GM19238 (cell line): Measurements from ENCODE around the gene KLC1.
"Not testable (repeated sequence)": the region's sequence is repeated elsewhere in the genome, so short reads cannot be mapped to it uniquely, and the experiment has no call there.

Source experiments
- DNase-seq: peaks from one replicate; pipeline ENCODE4 v3.0.0; 2011; ENCODE audit warnings: low spot score; ENCODE audit not compliant: insufficient read length

The KLC1 gene

DNA sequence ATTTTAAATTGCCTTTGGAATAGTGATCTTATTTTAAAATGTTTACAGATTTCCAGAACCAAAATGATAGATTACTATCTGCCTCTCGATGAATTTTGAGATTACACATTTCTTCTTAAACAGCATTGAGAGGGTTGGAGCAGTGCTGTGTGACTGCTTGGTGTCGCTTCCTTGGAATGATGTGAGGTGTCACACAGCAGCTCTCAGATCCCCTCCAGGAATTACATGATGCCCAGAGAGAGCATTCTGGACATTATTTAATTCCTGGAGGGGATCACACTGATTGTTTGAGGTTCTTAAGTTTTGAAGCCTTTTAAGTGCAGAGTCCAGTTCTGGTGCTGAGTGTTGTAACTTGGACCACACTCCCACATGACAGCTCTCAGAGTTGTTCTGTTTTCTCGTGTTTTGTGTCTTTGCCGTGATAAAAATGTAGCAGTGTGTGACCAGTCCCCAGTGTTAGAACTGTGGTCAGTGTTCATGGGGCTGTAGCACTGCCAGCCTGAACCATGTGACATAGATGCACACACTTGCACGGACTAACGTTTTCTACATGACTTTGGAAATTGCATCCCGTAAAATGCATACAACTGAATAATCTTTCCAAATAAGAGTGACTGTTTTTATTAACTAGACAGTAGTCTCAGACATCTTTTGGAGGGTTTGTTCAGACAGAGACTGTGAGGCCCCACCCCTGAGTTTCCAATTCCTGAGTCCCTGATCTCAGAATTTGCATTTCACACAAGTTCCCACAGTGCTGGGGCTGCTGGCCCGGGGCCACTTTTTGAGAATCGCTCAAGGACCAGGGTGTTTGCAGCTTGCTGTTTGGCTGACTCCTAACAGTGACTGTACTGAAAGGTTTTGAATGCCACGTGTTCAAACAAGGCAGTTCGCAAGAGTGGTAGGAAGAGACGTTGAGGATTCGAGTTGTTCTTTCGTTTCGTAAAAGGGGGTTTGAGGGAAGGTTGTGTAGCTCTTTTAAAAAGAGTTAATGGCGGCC, 60.2 kb downstream of the KLC1 start:
- DNase-seq = peak; percentile 67

DNA sequence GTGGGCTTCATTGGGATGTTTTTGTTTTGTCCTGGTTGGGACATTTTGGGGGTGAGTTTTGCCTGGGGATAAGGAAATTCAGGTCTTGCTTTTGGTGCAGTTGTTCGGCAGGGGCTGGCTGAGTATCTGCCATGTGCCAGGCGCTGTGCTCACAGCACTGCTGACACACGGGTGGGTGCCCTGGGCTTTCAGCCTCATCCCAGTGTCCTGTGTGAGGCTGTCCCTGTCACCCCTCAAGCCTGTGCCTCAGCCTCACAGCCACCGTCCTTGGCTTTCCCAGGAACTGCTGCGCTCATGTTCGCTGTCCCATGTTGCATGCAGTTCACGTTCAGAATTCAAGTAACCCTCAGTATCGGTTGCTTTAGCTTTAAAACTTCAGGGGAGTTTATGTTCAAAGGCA, 61.3 kb downstream of the KLC1 start:
- DNase-seq = no peak

DNA sequence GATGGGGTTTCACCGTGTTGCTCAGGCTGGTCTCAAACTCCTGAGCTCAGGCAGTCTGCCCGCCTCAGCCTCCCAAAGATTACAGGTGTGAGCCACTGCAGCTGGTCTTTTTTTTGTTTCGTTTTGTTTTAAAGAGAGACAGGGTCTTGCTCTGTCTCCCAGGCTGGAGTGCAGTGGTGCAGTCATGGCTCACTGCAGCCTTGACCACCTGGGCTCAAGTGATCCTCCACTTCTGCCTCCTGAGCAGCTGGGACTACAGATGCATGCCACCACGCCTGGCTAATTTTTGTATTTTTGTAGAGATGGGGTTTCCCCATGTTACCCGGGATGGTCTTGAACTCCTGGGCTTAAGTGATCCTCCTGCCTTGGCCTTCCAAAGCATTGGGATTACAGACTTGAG, 62.6 kb downstream of the KLC1 start:
- not testable (repeated sequence) for DNase-seq

DNA sequence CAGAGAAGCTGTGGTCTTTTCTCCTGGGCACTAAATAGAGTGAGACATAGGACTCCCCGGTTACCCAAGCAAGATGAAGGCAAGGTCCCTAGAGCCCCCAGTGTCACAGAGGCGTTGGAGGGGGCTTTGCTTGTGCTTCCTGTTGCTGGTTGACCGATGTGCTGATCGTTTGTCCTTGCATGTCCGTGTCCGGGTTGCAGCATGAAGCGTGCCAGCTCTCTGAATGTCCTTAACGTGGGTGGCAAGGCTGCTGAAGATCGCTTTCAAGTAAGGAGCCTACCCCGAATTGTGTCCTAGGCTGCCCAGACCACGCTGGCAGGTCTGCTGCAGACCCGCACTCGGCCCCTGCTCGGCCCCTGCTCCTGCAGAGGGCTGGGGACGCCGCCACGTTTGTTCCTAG, 63.1 kb downstream of the KLC1 start:
- DNase-seq = no peak

DNA sequence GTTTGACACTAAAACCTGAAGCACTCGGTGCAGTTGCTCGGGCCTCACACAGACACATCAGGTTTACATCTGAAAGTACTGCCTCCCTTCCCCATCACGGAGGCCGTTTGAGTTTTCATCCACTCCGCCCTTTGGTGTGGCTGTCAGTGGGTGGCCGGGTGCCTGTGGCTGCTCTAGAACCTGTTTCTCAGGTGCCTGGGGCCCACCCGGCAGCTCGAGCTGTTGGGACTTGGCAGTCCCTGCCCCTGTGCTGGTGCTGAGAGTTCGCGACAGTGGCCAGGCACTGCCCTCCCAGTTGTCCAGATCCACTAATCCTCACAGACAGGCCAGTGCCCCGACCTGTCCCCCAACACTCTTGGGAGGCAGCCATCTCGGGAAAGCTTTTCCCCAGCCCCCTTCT, 63.9 kb downstream of the KLC1 start:
- no peak for DNase-seq

DNA sequence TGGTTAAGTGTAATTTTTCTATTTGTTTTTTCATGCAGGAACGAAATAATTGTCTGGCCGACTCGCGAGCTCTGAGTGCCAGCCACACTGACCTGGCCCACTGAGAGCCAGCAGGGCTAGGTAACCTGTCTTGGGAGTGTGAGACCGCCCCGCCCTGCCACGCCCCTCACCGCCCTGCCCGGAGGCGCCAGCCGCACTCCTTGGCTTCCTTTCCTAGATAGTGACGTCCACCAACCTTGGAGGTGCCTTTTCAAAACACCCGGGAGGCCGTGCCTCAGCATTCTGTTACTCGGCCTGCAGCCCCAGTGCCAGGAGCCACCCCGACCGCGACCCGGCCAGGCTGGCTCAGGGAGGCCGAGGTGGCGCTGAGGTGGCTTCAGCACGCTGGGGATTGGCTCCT, 64.5 kb downstream of the KLC1 start:
- DNase-seq = no peak

DNA sequence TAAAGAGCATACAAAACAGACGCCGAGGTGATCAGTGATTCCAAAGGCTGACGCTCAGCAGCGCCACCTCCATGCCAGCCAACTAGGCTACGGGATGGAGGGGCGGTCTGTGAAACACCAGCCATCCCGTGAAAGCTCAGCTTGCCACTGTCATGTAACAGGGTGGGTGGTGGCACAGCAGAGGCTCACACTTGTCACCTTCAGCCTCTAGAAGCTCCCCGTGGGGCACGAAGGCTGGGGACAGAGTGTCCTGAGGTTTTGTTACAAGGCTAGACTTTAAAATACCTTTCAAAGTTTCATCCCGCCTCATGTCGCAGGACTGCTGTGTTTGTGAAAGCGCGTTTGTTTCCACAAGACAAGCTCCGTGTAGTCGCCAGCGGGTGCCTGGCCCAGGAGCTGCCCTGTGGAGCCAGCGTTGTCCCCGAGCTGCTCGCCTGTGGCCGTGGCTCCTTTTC, 65.6 kb downstream of the KLC1 start:
- DNase-seq = no peak

DNA sequence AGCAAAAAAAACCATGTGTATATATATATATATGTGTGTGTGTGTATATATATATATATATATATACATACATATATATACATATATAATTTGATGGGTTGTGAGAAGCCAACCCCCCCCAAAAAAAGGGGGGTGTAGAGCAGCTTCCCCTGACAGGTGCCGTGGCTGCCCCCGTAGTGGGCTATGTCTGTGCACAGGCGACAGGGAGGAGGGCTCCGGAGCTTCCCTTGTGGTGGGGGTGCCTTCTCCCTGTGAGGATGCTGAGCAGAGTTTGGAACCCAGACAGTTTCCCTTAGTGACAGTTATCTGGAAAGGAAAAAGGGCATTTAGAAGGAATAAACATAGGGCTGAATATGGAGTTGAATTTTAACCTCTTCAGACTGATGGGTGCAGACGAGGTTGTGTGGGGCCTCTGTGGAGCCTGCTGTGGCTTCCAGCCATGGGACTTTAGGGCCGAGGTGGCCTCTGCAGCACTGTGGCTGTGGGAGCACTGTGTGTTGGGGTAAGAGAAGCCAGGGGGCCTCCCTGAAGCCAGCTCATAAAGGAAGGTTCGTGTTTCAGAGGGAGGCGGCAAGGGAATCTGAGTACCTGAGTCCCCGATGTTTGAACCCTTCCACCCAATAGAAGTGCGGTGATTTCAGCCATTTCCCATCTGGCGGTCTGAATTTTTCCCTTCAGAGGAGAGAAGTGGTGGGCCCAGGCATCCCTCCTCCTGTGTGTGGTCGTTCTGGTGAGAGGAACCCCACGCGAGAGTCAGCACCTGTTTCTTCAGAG, 66.5 kb downstream of the KLC1 start:
- no peak for DNase-seq

DNA sequence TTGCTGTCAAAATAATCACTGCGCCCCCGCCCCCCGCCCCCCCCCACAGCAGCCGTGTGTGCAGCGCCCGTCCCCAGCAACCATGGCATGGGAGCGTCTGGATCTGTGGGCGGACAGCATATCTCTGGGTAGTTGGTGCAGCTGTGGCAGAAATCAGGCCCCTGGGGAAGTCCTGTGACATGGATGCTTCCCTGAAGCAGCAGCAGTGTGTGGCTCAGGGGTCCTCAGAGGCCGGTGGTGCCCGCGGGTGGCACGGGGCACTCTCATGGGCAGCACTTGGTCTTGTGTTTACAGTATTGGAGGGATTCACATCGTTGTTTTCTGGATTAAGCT, 67.0 kb downstream of the KLC1 start:
- DNase-seq = no peak

DNA sequence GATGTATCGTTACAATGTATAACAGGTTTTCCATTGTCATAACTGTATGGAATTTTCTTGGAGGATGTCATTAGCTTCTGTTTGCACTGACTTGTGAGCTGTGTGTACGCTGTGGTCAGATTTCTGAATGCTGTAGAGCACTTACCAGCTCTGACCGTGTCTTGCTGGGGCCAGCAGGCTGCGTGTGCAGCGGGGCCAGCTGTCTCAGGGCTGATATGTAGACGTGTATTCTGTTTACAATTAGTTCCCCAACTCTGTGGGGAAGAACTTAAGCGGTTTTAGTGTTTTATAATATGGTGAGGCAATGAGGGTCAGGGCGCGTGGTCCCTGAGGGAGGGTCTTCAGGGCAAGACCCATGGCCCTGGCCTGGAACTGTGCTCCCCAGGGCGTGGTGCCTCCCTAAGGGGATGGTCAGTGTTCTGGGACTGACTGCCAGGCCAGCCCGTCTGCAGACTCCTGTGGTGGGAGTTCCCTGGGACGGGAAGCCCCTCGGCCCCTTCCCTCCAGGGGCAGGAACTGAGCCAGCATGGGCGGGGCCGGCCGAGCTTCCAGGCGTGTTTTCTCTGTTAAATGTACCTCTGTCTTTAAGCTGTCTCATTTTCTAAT, 67.6 kb downstream of the KLC1 start:
- no peak for DNase-seq

DNA sequence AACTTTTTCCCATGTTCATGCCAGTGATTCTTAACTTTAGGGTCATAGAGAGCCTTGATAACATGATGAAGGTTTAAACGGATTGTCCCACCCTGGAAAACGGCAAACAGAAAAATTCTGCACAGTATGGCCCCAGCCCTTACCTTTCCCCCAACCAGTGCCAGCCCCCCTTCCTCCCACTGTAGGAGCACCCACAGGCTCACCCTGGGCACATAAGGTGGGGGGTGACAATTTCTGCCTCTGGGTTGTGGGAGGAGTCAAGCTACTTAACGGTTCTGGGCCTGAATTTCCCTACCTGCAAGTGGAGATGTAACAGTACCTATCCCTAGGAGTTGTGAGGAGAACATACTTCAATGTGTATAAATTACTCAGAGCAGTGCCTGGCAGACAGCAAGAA, 68.2 kb downstream of the KLC1 start:
- DNase-seq = no peak

DNA sequence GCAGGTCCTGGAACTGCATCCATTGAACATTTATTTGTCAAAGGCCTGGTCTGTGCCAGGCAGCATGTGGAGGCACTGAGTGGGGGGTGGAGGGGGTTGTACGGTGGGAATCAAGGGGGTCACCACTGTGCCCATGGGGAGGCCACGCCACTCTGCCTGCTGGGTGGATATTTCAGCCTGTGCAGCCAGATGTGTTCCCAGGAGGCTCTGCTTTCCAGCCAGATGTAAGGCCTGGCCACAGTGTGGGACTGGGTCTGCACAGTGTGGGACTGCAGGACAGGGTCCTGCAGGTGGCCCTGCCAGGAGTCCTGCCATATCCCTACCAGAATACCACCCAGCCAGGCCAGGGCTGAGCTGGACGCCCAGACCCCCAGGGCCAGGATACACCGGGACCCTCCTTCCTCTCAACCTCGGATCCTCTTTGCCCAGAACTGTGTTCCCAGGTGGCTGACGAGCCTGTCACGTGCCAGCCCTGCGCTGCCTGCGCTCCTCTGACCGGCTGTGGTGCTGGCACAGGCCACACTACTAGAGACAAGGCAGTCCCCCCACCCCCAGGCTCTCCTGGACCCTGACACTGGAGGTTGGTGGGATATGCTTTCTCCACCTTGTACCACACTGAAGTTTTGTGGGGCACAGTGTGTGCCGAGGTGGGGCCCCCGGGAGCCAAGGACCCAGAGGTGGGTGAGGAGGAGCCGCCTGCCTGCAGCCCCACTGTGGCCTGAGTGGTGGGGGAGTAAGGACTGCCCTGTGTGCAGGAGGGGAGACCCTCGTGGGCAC, 68.8 kb downstream of the KLC1 start:
- DNase-seq = no peak

DNA sequence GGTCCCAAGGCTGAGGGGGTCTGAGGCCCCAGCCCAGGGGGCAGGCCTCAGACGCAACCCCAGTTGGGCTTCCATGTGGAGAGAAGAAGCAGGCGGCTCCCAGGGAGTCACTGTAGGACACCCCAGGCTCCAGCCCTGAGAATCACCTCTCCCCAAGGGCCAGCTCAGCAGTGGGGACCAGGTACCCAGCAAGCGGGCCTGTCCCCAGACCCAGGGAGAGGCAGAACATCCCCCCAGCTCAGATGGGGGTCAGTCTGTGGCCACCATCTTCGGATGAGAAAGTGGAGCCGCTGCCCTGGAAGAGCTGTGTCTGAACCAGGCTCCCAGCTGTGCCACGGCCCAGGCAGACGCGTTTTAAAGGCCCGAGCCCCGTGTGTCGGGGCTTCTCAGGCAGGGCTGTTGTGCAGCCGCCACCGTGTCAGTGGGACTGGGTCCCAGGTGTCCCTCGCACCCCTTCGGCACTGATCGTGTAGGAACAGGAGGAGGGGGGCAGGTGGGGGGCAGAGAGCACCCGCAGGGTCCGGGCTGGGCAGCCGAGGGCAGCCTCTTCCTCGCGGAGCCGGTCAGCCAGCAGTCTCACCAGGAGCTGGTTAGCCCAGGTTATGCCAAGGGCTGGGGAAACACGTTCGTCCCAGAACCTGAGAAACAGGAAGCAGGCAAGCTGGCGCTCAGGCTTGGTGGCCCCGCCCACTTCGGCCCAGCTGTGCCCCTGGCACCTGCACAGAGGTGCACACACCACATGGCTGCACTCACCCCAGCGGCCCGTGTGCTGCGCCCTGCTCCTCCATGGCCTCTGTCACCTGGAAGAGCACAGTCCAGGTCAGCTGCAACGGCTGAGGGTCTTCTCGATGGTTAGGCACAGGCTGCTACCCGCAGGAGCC, 69.6 kb downstream of the KLC1 start:
- no peak for DNase-seq

DNA sequence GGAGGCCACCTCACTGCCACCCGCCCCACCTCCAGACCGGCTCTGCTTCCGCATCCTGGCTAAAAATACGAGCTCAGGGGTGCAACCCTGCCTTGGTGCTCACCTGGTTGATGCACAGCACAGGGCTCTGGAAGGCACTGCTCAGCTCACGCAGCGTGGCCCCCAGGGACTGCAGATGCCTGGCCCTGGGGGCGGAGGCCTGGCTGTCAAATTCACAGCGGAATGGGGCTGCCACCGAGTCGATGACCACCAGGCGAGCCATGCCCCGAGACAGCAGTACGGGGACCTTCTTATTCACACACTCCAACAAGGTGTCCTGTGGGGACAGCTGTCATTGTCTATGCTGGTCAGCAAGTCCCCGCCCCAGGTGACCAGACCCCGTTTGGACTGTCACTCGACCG, 70.2 kb downstream of the KLC1 start:
- DNase-seq = no peak

DNA sequence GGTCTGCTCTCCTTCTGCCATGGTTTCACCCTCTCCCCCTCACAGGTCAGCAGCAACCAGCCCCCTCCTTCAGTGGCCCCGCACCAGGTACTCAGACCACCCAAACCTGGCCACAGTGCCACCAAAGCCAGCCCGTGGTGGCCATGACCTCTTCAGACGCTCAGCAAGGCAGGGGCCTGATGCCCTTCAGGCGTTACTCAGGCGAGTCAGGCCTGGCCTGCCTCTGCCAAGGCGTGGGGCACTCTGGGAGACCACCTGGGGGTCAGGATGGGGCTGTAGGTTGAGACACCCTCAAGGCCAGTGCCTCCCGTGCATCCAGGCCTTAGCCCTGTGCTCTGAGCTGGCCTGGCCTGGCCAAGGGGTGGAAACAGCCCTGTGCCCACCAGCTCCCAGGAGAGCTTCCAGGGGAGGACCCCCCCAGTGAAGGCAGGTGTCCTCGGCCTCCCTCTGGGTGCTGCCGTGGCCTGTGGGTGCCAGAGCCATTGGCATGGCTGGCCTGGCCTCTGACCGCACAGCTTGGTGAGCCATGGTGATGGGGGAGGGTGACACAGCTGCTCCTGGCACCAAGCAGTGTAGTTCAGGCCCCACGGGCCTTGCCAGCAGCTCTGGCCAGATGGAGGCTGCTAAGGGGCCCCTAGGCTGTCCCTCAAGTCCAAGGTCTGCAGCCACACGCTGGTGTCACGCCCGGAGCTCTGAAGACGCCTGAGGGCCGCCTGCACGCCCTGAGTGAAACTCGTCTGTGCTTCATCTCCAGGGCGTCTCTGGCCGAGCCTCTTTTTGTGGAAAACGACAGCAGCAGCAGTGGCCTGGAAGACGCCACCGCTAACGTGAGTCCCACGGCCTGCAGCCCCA, 71.1 kb downstream of the KLC1 start:
- no peak for DNase-seq

DNA sequence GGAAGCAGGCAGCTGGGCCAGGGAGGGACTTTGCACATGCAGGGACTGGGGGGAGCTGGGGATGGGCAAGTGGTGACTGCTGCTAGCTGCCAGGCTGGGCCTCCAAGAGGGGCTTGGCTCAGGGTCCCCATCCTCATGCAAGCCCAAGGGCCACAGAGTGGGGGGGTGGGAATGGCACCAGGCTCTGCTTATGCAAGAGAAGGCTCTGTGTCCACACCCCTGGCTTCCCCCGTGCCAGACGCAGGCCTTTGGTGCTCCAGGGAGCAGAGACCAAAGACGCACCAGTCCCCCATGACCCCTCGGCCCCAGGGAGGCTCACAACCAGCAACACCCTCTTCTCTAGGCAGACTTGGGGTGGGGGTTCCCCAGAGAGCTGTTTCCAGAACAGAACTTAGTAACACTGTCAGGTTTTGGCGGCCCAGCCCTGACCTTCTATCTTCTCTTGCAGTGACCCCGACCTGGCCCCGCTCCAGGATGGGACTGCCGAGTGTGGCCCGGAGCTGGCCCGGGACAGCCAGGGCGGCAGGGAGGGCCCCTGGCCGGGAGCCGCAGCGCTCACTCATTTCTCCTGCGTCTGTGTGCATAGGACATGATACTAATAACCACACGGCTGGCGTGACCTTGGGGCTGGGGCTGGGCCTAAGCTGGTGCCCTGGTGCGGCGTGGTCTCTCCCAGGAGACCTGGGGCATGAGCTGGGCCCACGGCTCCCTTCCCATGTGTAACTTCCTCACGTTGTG, 71.9 kb downstream of the KLC1 start:
- no peak for DNase-seq

DNA sequence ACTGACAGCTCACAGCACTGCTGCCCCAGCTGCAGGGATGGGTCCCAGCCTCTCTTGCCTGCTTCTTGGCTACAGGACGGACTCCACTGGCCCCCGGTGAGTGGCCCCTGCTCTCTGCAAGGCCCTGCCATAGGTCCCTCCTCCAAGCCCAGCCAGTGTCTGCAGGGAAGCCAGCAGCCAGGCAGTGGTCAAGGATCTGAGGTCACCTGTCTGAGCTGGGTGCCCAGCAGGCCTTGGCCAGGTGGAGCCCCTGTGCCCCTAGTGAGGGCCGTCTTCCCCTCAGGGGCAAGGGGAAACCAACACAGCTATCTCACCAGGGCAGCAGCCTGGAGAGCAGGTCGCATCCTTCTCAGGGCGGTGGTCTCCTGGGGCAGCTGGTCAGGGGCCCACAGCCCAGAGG, 73.1 kb downstream of the KLC1 start:
- no peak for DNase-seq

DNA sequence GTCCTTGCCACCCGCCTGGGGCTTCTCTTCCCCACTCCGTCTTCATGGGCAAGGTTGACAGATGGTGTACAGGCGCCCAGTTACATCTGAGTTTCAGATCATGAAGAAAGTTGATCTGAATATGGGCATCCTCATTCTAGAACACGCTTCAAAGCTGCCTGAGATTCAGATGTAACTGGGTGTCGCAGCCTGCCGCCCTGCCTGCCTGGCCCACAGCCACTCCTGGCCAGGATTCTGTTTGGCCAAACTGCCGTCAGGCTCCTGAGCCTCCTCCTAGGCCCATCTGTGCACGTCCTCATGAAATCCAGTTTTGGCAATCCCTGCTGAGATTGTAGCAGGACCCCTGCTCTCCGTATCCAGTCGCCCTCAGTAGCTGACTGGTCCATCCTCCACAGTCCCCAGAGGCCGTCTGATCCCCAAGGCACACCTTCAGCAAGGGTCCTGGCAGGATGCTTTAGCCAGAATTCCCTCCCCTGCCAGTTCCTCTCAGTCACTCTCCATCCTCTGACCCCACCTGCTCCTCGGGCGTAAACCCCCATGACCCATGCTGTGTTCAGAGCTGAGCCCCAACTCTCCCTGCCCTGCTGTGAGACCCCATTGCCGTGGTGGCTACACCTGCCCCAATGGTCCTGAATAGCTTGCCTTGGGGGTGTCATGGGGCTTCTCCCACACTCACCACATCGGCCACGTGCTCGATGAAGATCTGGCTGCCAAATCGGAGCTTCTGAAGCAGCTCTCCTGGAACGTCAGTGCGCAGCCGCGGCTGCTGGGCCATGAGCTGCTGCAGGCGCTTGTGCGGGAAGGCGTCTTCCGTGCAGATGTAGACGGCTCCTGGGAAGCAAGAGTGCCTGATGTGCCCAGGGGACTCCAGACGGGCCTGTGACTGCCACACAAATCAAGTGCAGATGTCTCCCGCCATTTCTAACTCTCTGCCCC, 73.8 kb downstream of the KLC1 start:
- DNase-seq = no peak
